Measurements from ENCODE around the gene BAIAP2L1. TPM values are rescaled to one million over a fixed set of nuclear protein-coding genes. Genes with fewer than 3 reads are reported as not detected.
"Not testable (repeated sequence)": the region's sequence is repeated elsewhere in the genome, so short reads cannot be mapped to it uniquely, and the experiment has no call there.

Gene BAIAP2L1
- total RNA-seq, 4 donors from 2014 or later: 1.0 to 4.3 (median 2.1) TPM; not detected in 1

DNA sequence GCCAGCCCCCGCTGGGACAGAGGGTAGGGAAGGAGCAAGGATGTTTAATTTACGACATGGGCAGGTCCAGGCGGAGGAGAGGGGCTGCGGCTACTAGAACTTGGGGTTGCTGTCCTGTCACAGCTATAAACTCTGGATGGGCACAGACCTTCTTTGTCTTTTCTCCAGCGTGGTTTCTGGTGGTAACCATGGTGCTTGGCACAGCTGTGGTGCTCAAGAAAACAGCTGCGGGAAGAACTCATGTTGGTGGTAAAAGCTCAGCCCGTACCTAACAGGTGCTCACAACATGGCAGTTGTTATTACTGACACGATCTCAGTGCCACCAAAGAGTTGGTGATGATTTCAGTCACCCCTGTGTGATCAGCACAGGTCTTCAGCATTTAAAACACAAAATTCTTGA, 13.8 kb downstream of the BAIAP2L1 start:
- TF ChIP-seq CTCF (IDR thresholded peaks at IDR 0.05) (no peak), POLR2A (IDR thresholded peaks at IDR 0.05) (no peak)
- no peaks in the 10 kb centered on the region for H3K4me1 ChIP-seq
- intact Hi-C loops (cut with DNase I; ENCODE audit: low total_unique reads): no loop called here
- H3K9me3 ChIP-seq: no peaks in the 10 kb centered on the region
- no peaks in the 10 kb centered on the region for H3K36me3 ChIP-seq
- H3K4me3 ChIP-seq: no peak overlapping the region
- no peak overlapping the region for H3K27ac ChIP-seq
- no peak for DNase-seq
- H3K27me3 ChIP-seq: no peaks in the 10 kb centered on the region

GRCh38 chr7:98385532-98385931, 15.4 kb downstream of the BAIAP2L1 start:
- H3K36me3 ChIP-seq; H3K27ac ChIP-seq; intact Hi-C loops (cut with DNase I; ENCODE audit: low total_unique reads); H3K4me1 ChIP-seq; H3K27me3 ChIP-seq; H3K4me3 ChIP-seq; H3K9me3 ChIP-seq; DNase-seq: not testable (repeated sequence)

DNA sequence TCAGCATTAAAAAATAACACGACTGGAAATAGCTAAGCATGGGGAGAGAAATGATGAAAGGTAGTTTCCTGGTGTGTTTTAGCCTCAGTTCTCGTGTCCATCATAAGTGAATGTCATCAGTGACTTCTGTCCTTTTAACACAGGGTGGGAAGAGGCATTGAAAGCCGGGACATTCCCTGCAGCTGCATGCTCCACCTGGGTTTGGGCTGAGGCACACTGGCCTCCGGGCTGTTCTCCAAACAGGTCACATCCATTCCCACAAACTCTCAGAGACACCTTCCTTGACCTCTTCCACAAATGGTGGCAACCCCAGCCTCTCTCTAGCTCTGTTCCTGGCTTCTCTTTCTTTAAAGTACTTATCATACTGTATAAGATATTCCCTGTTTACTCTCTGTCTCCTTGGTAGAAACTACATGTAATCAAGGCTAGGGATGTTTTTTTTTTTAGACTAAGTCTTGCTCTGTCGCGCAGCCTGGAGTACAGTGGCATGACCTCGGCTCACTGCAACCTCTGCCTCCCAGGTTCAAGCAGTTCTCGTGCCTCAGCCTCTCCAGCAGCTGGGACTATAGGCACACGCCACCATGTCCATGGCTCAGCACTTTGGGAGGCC, 22.6 kb downstream of the BAIAP2L1 start:
- no peaks in the 10 kb centered on the region for H3K27me3 ChIP-seq
- intact Hi-C loops (cut with DNase I; ENCODE audit: low total_unique reads): no loop called here
- TF ChIP-seq POLR2A (IDR thresholded peaks at IDR 0.05): no peak
- no peak for TF ChIP-seq CTCF (IDR thresholded peaks at IDR 0.05)

GRCh38 chr7:98376711-98377110, 24.2 kb downstream of the BAIAP2L1 start:
- Histone ChIP-seq H3K9me3 (no peaks in the 10 kb centered on the region), H3K4me3 (no peak overlapping the region), H3K4me1 (no peaks in the 10 kb centered on the region), H3K36me3 (no peaks in the 10 kb centered on the region), H3K27ac (no peak overlapping the region), H3K27me3 (no peaks in the 10 kb centered on the region)
- intact Hi-C loops (cut with DNase I; ENCODE audit: low total_unique reads): no loop called here
- TF ChIP-seq CTCF (IDR thresholded peaks at IDR 0.05): no peak
- no peak for TF ChIP-seq POLR2A (IDR thresholded peaks at IDR 0.05)
- no peak for DNase-seq

More for the DNA sequence above, 22.6 kb downstream of the BAIAP2L1 start:
- no peaks in the 10 kb centered on the region for H3K4me1 ChIP-seq
- no peak overlapping the region for H3K4me3 ChIP-seq
- no peaks in the 10 kb centered on the region for H3K9me3 ChIP-seq
- no peaks in the 10 kb centered on the region for H3K36me3 ChIP-seq
- no peak overlapping the region for H3K27ac ChIP-seq
- DNase-seq: no peak

GRCh38 chr7:98375664-98376063, 25.2 kb downstream of the BAIAP2L1 start:
- DNase-seq: no peak
- TF ChIP-seq POLR2A (IDR thresholded peaks at IDR 0.05) (no peak), CTCF (IDR thresholded peaks at IDR 0.05) (no peak)
- no peak overlapping the region for H3K4me3 ChIP-seq
- H3K27ac ChIP-seq: no peak overlapping the region
- H3K9me3 ChIP-seq: no peaks in the 10 kb centered on the region
- no peaks in the 10 kb centered on the region for H3K36me3 ChIP-seq
- intact Hi-C loops (cut with DNase I; ENCODE audit: low total_unique reads): no loop called here
- no peaks in the 10 kb centered on the region for H3K27me3 ChIP-seq
- no peaks in the 10 kb centered on the region for H3K4me1 ChIP-seq

DNA sequence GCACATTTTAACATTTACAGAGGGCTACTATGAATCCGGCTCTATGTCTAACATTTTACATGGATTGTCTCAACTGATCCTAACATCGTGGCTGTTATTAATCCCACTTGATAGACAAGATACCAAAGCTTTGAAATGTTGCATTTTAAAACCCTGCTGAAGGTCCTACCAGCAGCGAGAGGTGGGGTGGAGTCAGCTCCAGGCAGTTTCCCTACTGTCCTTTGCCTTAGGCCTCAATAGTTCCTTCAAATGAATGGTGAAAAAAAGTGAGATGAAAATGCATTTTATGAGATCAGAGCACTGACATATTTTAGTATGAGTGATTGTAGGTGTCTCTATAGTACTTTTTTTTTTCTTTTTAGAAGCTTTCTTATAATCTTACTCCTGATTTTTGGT, 26.6 kb downstream of the BAIAP2L1 start:
- intact Hi-C loops (cut with DNase I; ENCODE audit: low total_unique reads): no loop called here

More for the DNA sequence above, 26.6 kb downstream of the BAIAP2L1 start:
- Histone ChIP-seq H3K27ac (no peak overlapping the region), H3K4me3 (no peak overlapping the region), H3K9me3 (no peaks in the 10 kb centered on the region), H3K4me1 (no peaks in the 10 kb centered on the region), H3K27me3 (no peaks in the 10 kb centered on the region), H3K36me3 (no peaks in the 10 kb centered on the region)
- no peak for DNase-seq
- TF ChIP-seq POLR2A (IDR thresholded peaks at IDR 0.05): no peak
- no peak for TF ChIP-seq CTCF (IDR thresholded peaks at IDR 0.05)

Data from uterus (tissue), 4 donors.